Transverse colon (tissue), 4 donors: Measurements from ENCODE around the gene PCDHGB3. TPM values are rescaled to one million over a fixed set of nuclear protein-coding genes. Genes with fewer than 3 reads are reported as not detected.
"Not testable (repeated sequence)": the region's sequence is repeated elsewhere in the genome, so short reads cannot be mapped to it uniquely, and the experiment has no call there.

Experiments
- DNase-seq: peaks from one replicate; pipeline ENCODE4 v3.0.0-alpha.2; 2019
- H3K27ac ChIP-seq, 4 donors: fragments of 200-600 bp; sonication (generic); 2 replicates each; pipeline ENCODE4 v1.5.1; 2016 to 2018; ENCODE audit warnings: inconsistent platforms in 4 of 4
- H3K27me3 ChIP-seq: fragments of 200-600 bp; sonication (generic); 2 replicates; pipeline ENCODE4 v1.5.1; 2017; ENCODE audit warnings: inconsistent platforms
- H3K36me3 ChIP-seq, 4 donors: fragments of 200-600 bp; sonication (generic); 2 replicates each; pipeline ENCODE4 v1.5.1; 2017 to 2019; ENCODE audit warnings: inconsistent platforms in 4 of 4
- H3K4me1 ChIP-seq, 4 donors: fragments of 200-600 bp; sonication (generic); 2 replicates each; pipeline ENCODE4 v1.5.1; 2017 to 2020; ENCODE audit warnings: inconsistent platforms in 4 of 4
- H3K4me3 ChIP-seq, 4 donors: fragments of 200-600 bp; sonication (generic); 1 replicate in 1 of 4; 2 replicates in 3 of 4; pipeline versions ENCODE4 v1.5.1 to v1.6.1; 2017 to 2019; ENCODE audit warnings: inconsistent platforms in 4 of 4
- H3K9me3 ChIP-seq, 2 donors: fragments of 200-600 bp; sonication (generic); 2 replicates each; pipeline ENCODE4 v1.5.1; 2017 to 2019; ENCODE audit warnings: inconsistent platforms in 2 of 2
- EP300 ChIP-seq: sonication (generic); formaldehyde crosslinking; IDR thresholded peaks from one replicate; pipeline ENCODE4 v1.6.1; 2017; ENCODE audit warnings: antibody characterized with exemption, low read depth
- POLR2A ChIP-seq: fragments of 450-650 bp; IDR thresholded peaks from one replicate; pipeline ENCODE4 v1.6.1; 2016; ENCODE audit warnings: antibody characterized with exemption, mild to moderate bottlenecking, moderate library complexity
- POLR2AphosphoS5 ChIP-seq, 3 donors: sonication (generic); formaldehyde crosslinking; IDR thresholded peaks; one replicate each; pipeline ENCODE4 v1.6.1; 2016; ENCODE audit warnings: antibody characterized with exemption in 3 of 3
- WGBS, 2 donors: methylation state at CpG; one replicate each; pipeline ENCODE4 v1.1.5; 2018; ENCODE audit warnings: low coverage in 1 of 2; 5-methylcytosine and 5-hydroxymethylcytosine counted together
- in situ Hi-C, 4 donors: fragments of 200-750 bp; cut with MboI; loops; one replicate each; pipeline versions ENCODE4 v1.15.0 to v1.15.1; 2017; ENCODE audit warnings: low sequenced_read_pairs in 3 of 4, low pct_ligation_motif_present in 1 of 4, low pct_unique_long_range_greater_than_20kb in 1 of 4
- intact Hi-C: fragments of 100-400 bp; cut with DNase I; formaldehyde crosslinking; loops from one replicate; pipeline ENCODE4 v1.15.1; 2023; ENCODE audit warnings: low total_unique reads
- total RNA-seq, 4 donors: library from RNA; depleted of rRNA; stranded (reverse); fragments of >200 nt; gene quantifications; one replicate each; pipeline ENCODE4 v1.1.0, GENCODE V29; 2016
- TF ChIP-seq, protein P1 (sequence below), 5 experiments: fragments of 200-600 bp in 3 of 5; fragments of 450-650 bp in 2 of 5; sonication (generic) in 3 of 5; IDR thresholded peaks; 1 replicate in 2 of 5; 2 replicates in 3 of 5; pipeline ENCODE4 v1.5.1; 2016 to 2017; ENCODE audit warnings: antibody characterized with exemption in 5 of 5, inconsistent platforms in 3 of 5, mild to moderate bottlenecking in 2 of 5, moderate library complexity in 1 of 5

PCDHGB3 gene
- total RNA-seq, 4 donors from 2014 or later: 1.4 to 3.8 (median 2.6) TPM

GRCh38 chr5:141417494-141418172 is 47.6 kb downstream of the PCDHGB3 start, which contains the start of gene PCDHGB7:
Gene PCDHGB7, plus strand, starts transcription at chr5:141417677. Its CDS starts 183 bp downstream, at chr5:141417860.
- H3K9me3 ChIP-seq: peaks cover 56 to 96% of the 10 kb centered on the region in 2 donors
- in situ Hi-C loops (loop anchor here in 1 of 4 donors (10.0 kb wide), 1 partner anchor 137 kb away; no protein-coding TSS in a partner anchor), intact Hi-C loops (loop anchor here (10.0 kb wide), 1 partner anchor 147 kb away; no protein-coding TSS in a partner anchor)
- H3K4me3 ChIP-seq: peak within 1 kb of the TSS in 3 of 4 donors; percentile 15 to 37 (median 15)
- 38 to 41% methylated on average over 16 to 47 of the region's 47 CpGs for WGBS, 2 donors
- peak; percentile 58 for DNase-seq
- not testable (repeated sequence) for H3K36me3 ChIP-seq, H3K4me1 ChIP-seq, H3K27me3 ChIP-seq
- TF ChIP-seq, protein P1, sequence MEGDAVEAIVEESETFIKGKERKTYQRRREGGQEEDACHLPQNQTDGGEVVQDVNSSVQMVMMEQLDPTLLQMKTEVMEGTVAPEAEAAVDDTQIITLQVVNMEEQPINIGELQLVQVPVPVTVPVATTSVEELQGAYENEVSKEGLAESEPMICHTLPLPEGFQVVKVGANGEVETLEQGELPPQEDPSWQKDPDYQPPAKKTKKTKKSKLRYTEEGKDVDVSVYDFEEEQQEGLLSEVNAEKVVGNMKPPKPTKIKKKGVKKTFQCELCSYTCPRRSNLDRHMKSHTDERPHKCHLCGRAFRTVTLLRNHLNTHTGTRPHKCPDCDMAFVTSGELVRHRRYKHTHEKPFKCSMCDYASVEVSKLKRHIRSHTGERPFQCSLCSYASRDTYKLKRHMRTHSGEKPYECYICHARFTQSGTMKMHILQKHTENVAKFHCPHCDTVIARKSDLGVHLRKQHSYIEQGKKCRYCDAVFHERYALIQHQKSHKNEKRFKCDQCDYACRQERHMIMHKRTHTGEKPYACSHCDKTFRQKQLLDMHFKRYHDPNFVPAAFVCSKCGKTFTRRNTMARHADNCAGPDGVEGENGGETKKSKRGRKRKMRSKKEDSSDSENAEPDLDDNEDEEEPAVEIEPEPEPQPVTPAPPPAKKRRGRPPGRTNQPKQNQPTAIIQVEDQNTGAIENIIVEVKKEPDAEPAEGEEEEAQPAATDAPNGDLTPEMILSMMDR (IDR thresholded peaks at IDR 0.05): peak; percentile 39 to 51 (median 43)
- H3K27ac ChIP-seq: peak within 1 kb of the TSS in 1 of 4 donors; percentile 8

GRCh38 chr5:141419074-141419880 is 49.2 kb downstream of the PCDHGB3 start:
- peaks cover 4% of the 10 kb centered on the region for H3K27me3 ChIP-seq
- H3K4me3 ChIP-seq: no peak overlapping the region
- 72% methylated on average over 47 of the region's 74 CpGs; no CpG with 5 or more reads in 1 of the 2 donors for WGBS, 2 donors
- H3K9me3 ChIP-seq: peaks cover 64 to 97% of the 10 kb centered on the region in 2 donors
- no peaks in the 10 kb centered on the region for H3K36me3 ChIP-seq
- no peaks in the 10 kb centered on the region for H3K4me1 ChIP-seq
- no peak for TF ChIP-seq POLR2A
- TF ChIP-seq, protein P1 (IDR thresholded peaks at IDR 0.05): no peak
- no peak for TF ChIP-seq EP300
- no peak for TF ChIP-seq POLR2AphosphoS5 (IDR thresholded peaks at IDR 0.05)
- in situ Hi-C loops (loop anchor here in 1 of 4 donors (10.0 kb wide), 1 partner anchor 136 kb away; no protein-coding TSS in a partner anchor), intact Hi-C loops (loop anchor here (10.0 kb wide), 1 partner anchor 146 kb away; no protein-coding TSS in a partner anchor)
- H3K27ac ChIP-seq: no peak overlapping the region
- no peak for DNase-seq

GRCh38 chr5:141420855-141421488 is 50.9 kb downstream of the PCDHGB3 start, which contains the start of gene PCDHGA11:
Gene PCDHGA11, plus strand, starts transcription at chr5:141421051. Its CDS starts 177 bp downstream, at chr5:141421228.
- 36 to 52% methylated on average over 9 to 42 of the region's 42 CpGs for WGBS, 2 donors
- H3K27me3 ChIP-seq: peaks cover 4% of the 10 kb centered on the region

More at GRCh38 chr5:141420855-141421488, 50.9 kb downstream of the PCDHGB3 start, which contains the start of gene PCDHGA11:
- Histone ChIP-seq H3K4me1 (no peaks in the 10 kb centered on the region), H3K27ac (no peak within 1 kb of the TSS), H3K4me3 (peak within 1 kb of the TSS in 2 of 4 donors; percentile 2 to 28), H3K9me3 (peaks cover 76 to 99% of the 10 kb centered on the region in 2 donors), H3K36me3 (no peaks in the 10 kb centered on the region)
- in situ Hi-C loops (no loop called here), intact Hi-C loops (no loop called here)
- TF ChIP-seq POLR2AphosphoS5 (IDR thresholded peaks at IDR 0.05) (no peak), EP300 (no peak), POLR2A (no peak)
- TF ChIP-seq, protein P1 (IDR thresholded peaks at IDR 0.05): peak in 2 of 5 experiments; percentile 18 to 20
- no peak for DNase-seq
